A549 (cell line): ENCODE measurements around the gene DNAJC5G. TPM values are rescaled to one million over a fixed set of nuclear protein-coding genes. Genes with fewer than 3 reads are reported as not detected.

Source experiments
- ATAC-seq, 2 experiments: fragments of 200-7000 bp in 1 of 2; fragments of >200 bp in 1 of 2; cut with Nextera tagmentation in 1 of 2; cut with Tn5 transposase in 1 of 2; 3 replicates each; pipeline versions ENCODE4 v1.8.0 to v1.9.1; 2018 to 2020; ENCODE audit warnings: mild to moderate bottlenecking in 1 of 2, moderate library complexity in 1 of 2
- CTCF ChIA-PET: fragments of 300-600 bp; sonication (Branson Sonifier 250); formaldehyde crosslinking; extraction: SDS; loops from one replicate; lab custom pipeline; 2021; ENCODE audit warnings: antibody characterized with exemption, inconsistent platforms; lab: Yijun Ruan, JAX
- POLR2A ChIA-PET: fragments of 350-600 bp; formaldehyde crosslinking; extraction: SDS; loops from one replicate; lab custom pipeline; 2021; ENCODE audit warnings: antibody characterized with exemption, inconsistent platforms; lab: Yijun Ruan, JAX
- DNase-seq, 2 experiments: peaks; one replicate each; pipeline versions ENCODE4 v3.0.0 to v3.0.0-alpha.2; 2011 to 2016; ENCODE audit warnings: low read depth in 1 of 2, low spot score in 1 of 2
- FAIRE-seq: peaks from 2 replicates; lab custom pipeline; 2011; peaks lifted over from hg19 to GRCh38; lab: Jason Lieb, UNC
- H3K27ac ChIP-seq, 2 experiments: fragments of >200 bp; sonication (Bioruptor Twin); formaldehyde crosslinking; 3 replicates each; pipeline ENCODE4 v1.5.1; 2016 to 2017
- H3K4me1 ChIP-seq: fragments of >200 bp; sonication (Bioruptor Twin); formaldehyde crosslinking; 3 replicates; pipeline ENCODE4 v1.6.1; 2016
- H3K4me2 ChIP-seq: fragments of >200 bp; sonication (Bioruptor Twin); formaldehyde crosslinking; 3 replicates; pipeline ENCODE4 v1.6.1; 2016
- H3K4me3 ChIP-seq: fragments of >200 bp; sonication (Bioruptor Twin); formaldehyde crosslinking; 3 replicates; pipeline ENCODE4 v1.5.1; 2016
- H3K9me3 ChIP-seq: fragments of >200 bp; sonication (Bioruptor Twin); formaldehyde crosslinking; 3 replicates; pipeline ENCODE4 v1.6.1; 2016
- ATOH8 ChIP-seq: fragments of 250-450 bp; sonication (Bioruptor Pico); IDR thresholded peaks from 2 replicates; pipeline ENCODE4 v1.5.0; 2020; ENCODE audit warnings: low read depth, mild to moderate bottlenecking, moderate library complexity
- CHD4 ChIP-seq: fragments of 200-600 bp; sonication (generic); IDR thresholded peaks from 2 replicates; pipeline ENCODE4 v1.6.1; 2016; ENCODE audit warnings: antibody characterized with exemption, mild to moderate bottlenecking, borderline replicate concordance
- EHMT2 ChIP-seq: fragments of 200-600 bp; sonication (generic); IDR thresholded peaks from 2 replicates; pipeline ENCODE4 v1.6.1; 2016; ENCODE audit warnings: antibody characterized with exemption, low read depth, mild to moderate bottlenecking, moderate library complexity
- FOXS1 ChIP-seq: fragments of 250-450 bp; sonication (Bioruptor Pico); IDR thresholded peaks from 2 replicates; pipeline ENCODE4 v1.5.0; 2020; ENCODE audit warnings: mild to moderate bottlenecking, moderate library complexity
- HDAC2 ChIP-seq: fragments of 200-600 bp; sonication (generic); IDR thresholded peaks from 2 replicates; pipeline ENCODE4 v1.6.1; 2016
- HOXA7 ChIP-seq: fragments of 250-450 bp; sonication (Bioruptor Pico); IDR thresholded peaks from 2 replicates; pipeline ENCODE4 v1.5.0; 2020; ENCODE audit warnings: mild to moderate bottlenecking, moderate library complexity
- MAFK ChIP-seq: fragments of 450-650 bp; IDR thresholded peaks from 2 replicates; pipeline ENCODE4 v1.6.1; 2014; ENCODE audit not compliant: partially characterized antibody
- MAX ChIP-seq: IDR thresholded peaks from 2 replicates; pipeline ENCODE4 v1.6.1; 2012
- NR3C1 ChIP-seq: fragments of >200 bp; sonication (Bioruptor Twin); formaldehyde crosslinking; IDR thresholded peaks from 3 replicates; pipeline ENCODE4 v1.6.1; 2017
- PBX3 ChIP-seq: IDR thresholded peaks from 2 replicates; pipeline ENCODE4 v1.6.1; 2012
- PHF8 ChIP-seq: fragments of 200-600 bp; sonication (generic); IDR thresholded peaks from 2 replicates; pipeline ENCODE4 v1.6.1; 2016; ENCODE audit warnings: low read depth, mild to moderate bottlenecking, antibody characterized with exemption, moderate library complexity, borderline replicate concordance
- RAD21 ChIP-seq, 2 experiments: fragments of >200 bp in 1 of 2; sonication (Bioruptor Twin) in 1 of 2; formaldehyde crosslinking in 1 of 2; IDR thresholded peaks in 1 of 2; conservative IDR thresholded peaks in 1 of 2; 2 replicates in 1 of 2; 3 replicates in 1 of 2; pipeline ENCODE4 v1.6.1; 2012 to 2018; ENCODE audit warnings: inconsistent platforms in 1 of 2
- RARB ChIP-seq: fragments of 250-450 bp; sonication (Bioruptor Pico); IDR thresholded peaks from 2 replicates; pipeline ENCODE4 v1.8.0; 2021; ENCODE audit warnings: mild to moderate bottlenecking, moderate library complexity
- REST ChIP-seq: fragments of 200-600 bp; sonication (generic); IDR thresholded peaks from 2 replicates; pipeline ENCODE4 v1.6.1; 2016; ENCODE audit warnings: antibody characterized with exemption, mild to moderate bottlenecking, moderate library complexity
- SMC3 ChIP-seq: fragments of >200 bp; sonication (Bioruptor Twin); formaldehyde crosslinking; IDR thresholded peaks from 3 replicates; pipeline ENCODE4 v1.6.1; 2018; ENCODE audit warnings: inconsistent platforms
- WGBS: methylation state at CpG from one replicate; pipeline ENCODE4 v1.1.6; 2017; ENCODE audit errors: missing lambda C conversion rate; 5-methylcytosine and 5-hydroxymethylcytosine counted together
- polyA plus RNA-seq, 4 experiments: library from polyadenylated mRNA; depleted of rRNA in 3 of 4; stranded (reverse); fragments of >200 nt; fragmentation: RNase III in 1 of 4; extraction: RNeasy Plus Mini Kit Qiagen cat#74134 plus additional on column Dnase treatment in 1 of 4; gene quantifications; 2 replicates in 3 of 4; 3 replicates in 1 of 4; pipeline ENCODE4 v1.2.3, GENCODE V29; 2011 to 2017
- TF ChIP-seq, protein P1 (sequence below): fragments of >200 bp; sonication (Bioruptor Twin); formaldehyde crosslinking; IDR thresholded peaks from 3 replicates; pipeline ENCODE4 v1.5.1; 2016
- TF ChIP-seq, protein P2 (sequence below): fragments of 250-450 bp; sonication (Bioruptor Pico); IDR thresholded peaks from 2 replicates; pipeline ENCODE4 v1.5.0; 2021; ENCODE audit warnings: mild to moderate bottlenecking, moderate library complexity, borderline replicate concordance
- TF ChIP-seq, protein P3 (sequence below): fragments of >200 bp; sonication (Bioruptor Twin); formaldehyde crosslinking; IDR thresholded peaks from 3 replicates; pipeline ENCODE4 v1.6.1; 2016

Gene DNAJC5G
- polyA plus RNA-seq, 2 of the 4 experiments (the other 2 are of a cell fraction): not detected

DNA sequence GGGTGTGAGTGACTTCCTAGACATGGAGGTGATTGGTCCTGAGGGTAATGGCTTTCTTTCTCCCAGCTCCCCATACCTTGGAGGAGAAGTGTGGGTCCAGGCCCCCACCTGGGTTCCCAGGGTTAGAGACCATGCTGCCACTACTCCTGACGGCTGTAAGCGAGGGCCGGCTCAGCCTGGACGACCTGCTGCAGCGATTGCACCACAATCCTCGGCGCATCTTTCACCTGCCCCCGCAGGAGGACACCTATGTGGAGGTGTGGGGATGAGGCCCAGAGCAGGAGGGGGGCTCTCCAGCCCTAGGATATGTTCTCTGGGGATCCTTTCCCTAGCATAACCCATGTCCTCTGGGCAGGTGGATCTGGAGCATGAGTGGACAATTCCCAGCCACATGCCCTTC, 36.3 kb upstream of the DNAJC5G start:
- DNase-seq (no peak), FAIRE-seq (no peak), ATAC-seq (no peak)
- H3K27ac ChIP-seq: no peak overlapping the region
- H3K9me3 ChIP-seq: no peaks in the 10 kb centered on the region
- H3K4me1 ChIP-seq: no peaks in the 10 kb centered on the region
- H3K4me2 ChIP-seq: no peak overlapping the region
- CTCF ChIA-PET: interaction anchor here (0.8 to 5.6 kb wide), 7 partner anchors 11 to 141 kb away, joined by 3 to 45 read pairs (median 5); partner anchors contain the start of gene CAD
- H3K4me3 ChIP-seq: no peak overlapping the region
- WGBS: 94% methylated on average over 8 of the region's 8 CpGs
- POLR2A ChIA-PET: no interaction called here
- TF ChIP-seq MAX: no peak
- no peak for TF ChIP-seq RAD21 (conservative IDR thresholded peaks at IDR 0.05 in 1 of 2, IDR thresholded peaks at IDR 0.05 in 1 of 2)
- no peak for TF ChIP-seq SMC3
- TF ChIP-seq, protein P1, sequence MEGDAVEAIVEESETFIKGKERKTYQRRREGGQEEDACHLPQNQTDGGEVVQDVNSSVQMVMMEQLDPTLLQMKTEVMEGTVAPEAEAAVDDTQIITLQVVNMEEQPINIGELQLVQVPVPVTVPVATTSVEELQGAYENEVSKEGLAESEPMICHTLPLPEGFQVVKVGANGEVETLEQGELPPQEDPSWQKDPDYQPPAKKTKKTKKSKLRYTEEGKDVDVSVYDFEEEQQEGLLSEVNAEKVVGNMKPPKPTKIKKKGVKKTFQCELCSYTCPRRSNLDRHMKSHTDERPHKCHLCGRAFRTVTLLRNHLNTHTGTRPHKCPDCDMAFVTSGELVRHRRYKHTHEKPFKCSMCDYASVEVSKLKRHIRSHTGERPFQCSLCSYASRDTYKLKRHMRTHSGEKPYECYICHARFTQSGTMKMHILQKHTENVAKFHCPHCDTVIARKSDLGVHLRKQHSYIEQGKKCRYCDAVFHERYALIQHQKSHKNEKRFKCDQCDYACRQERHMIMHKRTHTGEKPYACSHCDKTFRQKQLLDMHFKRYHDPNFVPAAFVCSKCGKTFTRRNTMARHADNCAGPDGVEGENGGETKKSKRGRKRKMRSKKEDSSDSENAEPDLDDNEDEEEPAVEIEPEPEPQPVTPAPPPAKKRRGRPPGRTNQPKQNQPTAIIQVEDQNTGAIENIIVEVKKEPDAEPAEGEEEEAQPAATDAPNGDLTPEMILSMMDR: no peak
- TF ChIP-seq, protein P2, sequence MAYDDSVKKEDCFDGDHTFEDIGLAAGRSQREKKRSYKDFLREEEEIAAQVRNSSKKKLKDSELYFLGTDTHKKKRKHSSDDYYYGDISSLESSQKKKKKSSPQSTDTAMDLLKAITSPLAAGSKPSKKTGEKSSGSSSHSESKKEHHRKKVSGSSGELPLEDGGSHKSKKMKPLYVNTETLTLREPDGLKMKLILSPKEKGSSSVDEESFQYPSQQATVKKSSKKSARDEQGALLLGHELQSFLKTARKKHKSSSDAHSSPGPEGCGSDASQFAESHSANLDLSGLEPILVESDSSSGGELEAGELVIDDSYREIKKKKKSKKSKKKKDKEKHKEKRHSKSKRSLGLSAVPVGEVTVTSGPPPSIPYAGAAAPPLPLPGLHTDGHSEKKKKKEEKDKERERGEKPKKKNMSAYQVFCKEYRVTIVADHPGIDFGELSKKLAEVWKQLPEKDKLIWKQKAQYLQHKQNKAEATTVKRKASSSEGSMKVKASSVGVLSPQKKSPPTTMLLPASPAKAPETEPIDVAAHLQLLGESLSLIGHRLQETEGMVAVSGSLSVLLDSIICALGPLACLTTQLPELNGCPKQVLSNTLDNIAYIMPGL (CRISPR knock-in tag): no peak
- no peak for TF ChIP-seq HOXA7 (CRISPR knock-in tag)
- TF ChIP-seq PBX3: no peak
- TF ChIP-seq MAFK: no peak
- TF ChIP-seq PHF8: no peak

DNA sequence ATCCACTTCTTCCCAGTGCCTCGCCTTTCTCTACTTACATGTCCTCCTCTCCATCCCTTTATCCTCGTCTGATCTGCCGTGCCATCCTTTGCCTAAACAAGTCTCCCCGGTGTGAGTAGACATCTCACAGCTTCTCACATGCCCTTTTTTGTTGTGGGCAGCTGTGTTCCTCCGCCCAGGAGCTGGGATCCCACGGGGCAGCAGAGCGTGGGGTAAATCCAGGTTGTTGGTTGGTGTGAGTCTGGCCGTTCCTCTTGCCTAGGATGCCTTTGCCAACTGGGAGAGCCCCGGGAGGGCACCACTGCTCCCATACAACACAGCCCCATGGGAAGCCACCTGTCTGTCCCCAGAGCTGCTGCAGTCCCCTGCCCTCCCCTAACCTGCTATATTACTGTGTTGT, 34.8 kb upstream of the DNAJC5G start:
- Histone ChIP-seq H3K9me3 (no peaks in the 10 kb centered on the region), H3K4me2 (no peak overlapping the region), H3K4me1 (no peaks in the 10 kb centered on the region), H3K4me3 (no peak overlapping the region), H3K27ac (no peak overlapping the region)
- no peak for TF ChIP-seq SMC3
- no peak for TF ChIP-seq ATOH8 (CRISPR knock-in tag)
- TF ChIP-seq, protein P3, sequence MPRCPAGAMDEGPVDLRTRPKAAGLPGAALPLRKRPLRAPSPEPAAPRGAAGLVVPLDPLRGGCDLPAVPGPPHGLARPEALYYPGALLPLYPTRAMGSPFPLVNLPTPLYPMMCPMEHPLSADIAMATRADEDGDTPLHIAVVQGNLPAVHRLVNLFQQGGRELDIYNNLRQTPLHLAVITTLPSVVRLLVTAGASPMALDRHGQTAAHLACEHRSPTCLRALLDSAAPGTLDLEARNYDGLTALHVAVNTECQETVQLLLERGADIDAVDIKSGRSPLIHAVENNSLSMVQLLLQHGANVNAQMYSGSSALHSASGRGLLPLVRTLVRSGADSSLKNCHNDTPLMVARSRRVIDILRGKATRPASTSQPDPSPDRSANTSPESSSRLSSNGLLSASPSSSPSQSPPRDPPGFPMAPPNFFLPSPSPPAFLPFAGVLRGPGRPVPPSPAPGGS: no peak
- TF ChIP-seq NR3C1: no peak
- TF ChIP-seq, protein P2 (CRISPR knock-in tag): no peak
- TF ChIP-seq FOXS1 (CRISPR knock-in tag): no peak
- no peak for TF ChIP-seq HDAC2
- no peak for TF ChIP-seq EHMT2
- no peak for TF ChIP-seq REST
- TF ChIP-seq RARB (CRISPR knock-in tag): no peak
- TF ChIP-seq CHD4: no peak
- FAIRE-seq (no peak), DNase-seq (no peak), ATAC-seq (no peak)
- ChIA-PET POLR2A (no interaction called here), CTCF (interaction anchor here (0.7 to 5.6 kb wide), 8 partner anchors 10 to 149 kb away, joined by 3 to 45 read pairs (median 4); partner anchors contain the start of genes ATRAID and SLC5A6)
- 80% methylated on average over 9 of the region's 9 CpGs for WGBS
